Activated T-cell treated with anti-CD3 and anti-CD28 coated beads, Interleukin-2, amount 50 U/mL, for 48 hours (primary cell): Measurements from ENCODE around the gene SPATA16.
"Not testable (repeated sequence)": the region's sequence is repeated elsewhere in the genome, so short reads cannot be mapped to it uniquely, and the experiment has no call there.

ENCODE experiments used
- DNase-seq, 2 experiments: peaks; one replicate each; pipeline ENCODE4 v3.0.0-alpha.2; 2020

Gene SPATA16

GRCh38 chr3:172869784-172870518, 271.1 kb downstream of the SPATA16 start:
- no peak for DNase-seq

GRCh38 chr3:172869368-172869771, 271.7 kb downstream of the SPATA16 start:
- DNase-seq, result no peak

GRCh38 chr3:172868582-172869200, 272.3 kb downstream of the SPATA16 start:
- no peak for DNase-seq

GRCh38 chr3:172866726-172867350, 274.2 kb downstream of the SPATA16 start:
- DNase-seq, result not testable (repeated sequence)

GRCh38 chr3:172859041-172859440, 282.0 kb downstream of the SPATA16 start:
- no peak for DNase-seq

- no peak for DNase-seq
Observed at GRCh38 chr3:172856795-172857742, 284.0 kb downstream of the SPATA16 start.

GRCh38 chr3:172855037-172855436, 286.0 kb downstream of the SPATA16 start:
- DNase-seq, result no peak

GRCh38 chr3:172853921-172854666, 286.9 kb downstream of the SPATA16 start:
- DNase-seq, result no peak

GRCh38 chr3:172853005-172853404, 288.0 kb downstream of the SPATA16 start:
- DNase-seq, result no peak

GRCh38 chr3:172848910-172849309, 292.1 kb downstream of the SPATA16 start:
- no peak for DNase-seq

- no peak for DNase-seq
Observed at GRCh38 chr3:172847292-172847691, 293.7 kb downstream of the SPATA16 start.

- no peak for DNase-seq
Observed at GRCh38 chr3:172846706-172847105, 294.3 kb downstream of the SPATA16 start.

GRCh38 chr3:172846103-172846561, 294.9 kb downstream of the SPATA16 start:
- DNase-seq, result no peak

GRCh38 chr3:172844428-172844827, 296.6 kb downstream of the SPATA16 start:
- no peak for DNase-seq

GRCh38 chr3:172840913-172841312, 300.1 kb downstream of the SPATA16 start:
- DNase-seq, result no peak

GRCh38 chr3:172840463-172840862, 300.6 kb downstream of the SPATA16 start:
- no peak for DNase-seq

GRCh38 chr3:172839679-172840078, 301.4 kb downstream of the SPATA16 start:
- no peak for DNase-seq
